Activated CD4-positive, alpha-beta T cell treated with anti-CD3 and anti-CD28 coated beads for 4 hours (primary cell): ENCODE results near the gene KRTCAP3.
"Not testable (repeated sequence)": the region's sequence is repeated elsewhere in the genome, so short reads cannot be mapped to it uniquely, and the experiment has no call there.

Source experiments
- DNase-seq, 2 donors: peaks; one replicate each; pipeline ENCODE4 v3.0.0-alpha.2; 2020

Gene KRTCAP3

GRCh38 chr2:27441958-27442919, at the start of gene KRTCAP3:
KRTCAP3 (plus strand) TSS chr2:27442381; CDS start chr2:27442413, 32 bp downstream.
- DNase-seq = peak; percentile 53 to 56

- no peak for DNase-seq
Measured at GRCh38 chr2:27393225-27393624, 49.0 kb upstream of the KRTCAP3 start.

GRCh38 chr2:27398962-27399361, 43.2 kb upstream of the KRTCAP3 start:
- no peak for DNase-seq

GRCh38 chr2:27400348-27401135, 41.6 kb upstream of the KRTCAP3 start:
- DNase-seq = no peak

- DNase-seq = no peak
Measured at GRCh38 chr2:27407798-27408491, 34.2 kb upstream of the KRTCAP3 start.

- DNase-seq = peak in 1 of 2 donors; percentile 23
Measured at GRCh38 chr2:27408601-27409320, 33.4 kb upstream of the KRTCAP3 start.

GRCh38 chr2:27409321-27410073, 32.7 kb upstream of the KRTCAP3 start, which contains the start of gene PPM1G:
PPM1G (minus strand) TSS chr2:27409591; CDS start chr2:27409422, 169 bp downstream.
- peak; percentile 96 for DNase-seq

GRCh38 chr2:27412419-27413152, 29.6 kb upstream of the KRTCAP3 start:
- no peak for DNase-seq

GRCh38 chr2:27416151-27416550, 26.0 kb upstream of the KRTCAP3 start:
- no peak for DNase-seq

- no peak for DNase-seq
Measured at GRCh38 chr2:27420996-27421395, 21.2 kb upstream of the KRTCAP3 start.

- DNase-seq = no peak
Measured at GRCh38 chr2:27421660-27422250, 20.4 kb upstream of the KRTCAP3 start.

GRCh38 chr2:27422958-27423357, 19.2 kb upstream of the KRTCAP3 start:
- no peak for DNase-seq

- not testable (repeated sequence) for DNase-seq
Measured at GRCh38 chr2:27425039-27425438, 17.1 kb upstream of the KRTCAP3 start.

- DNase-seq = no peak
Measured at GRCh38 chr2:27427863-27428212, 14.3 kb upstream of the KRTCAP3 start.

- peak; percentile 89 to 90 for DNase-seq
Measured at GRCh38 chr2:27428213-27428977, 13.8 kb upstream of the KRTCAP3 start, which contains the start of gene NRBP1. NRBP1 (plus strand) TSS chr2:27428631; CDS start chr2:27433274, 4,643 bp downstream.

GRCh38 chr2:27428978-27429541, 13.1 kb upstream of the KRTCAP3 start:
- peak; percentile 46 to 63 for DNase-seq

GRCh38 chr2:27431395-27431794, 10.8 kb upstream of the KRTCAP3 start:
- peak; percentile 20 to 38 for DNase-seq

- DNase-seq = no peak
Measured at GRCh38 chr2:27435628-27436027, 6.6 kb upstream of the KRTCAP3 start.
